Measurements from ENCODE around the gene PLXNA4.

The PLXNA4 gene

GRCh38 chr7:132475037-132475668 lies 101.1 kb downstream of the PLXNA4 start:
- DNase-seq (ENCODE audit: low read depth in 3 of 3), result no peak

- no peak for DNase-seq (ENCODE audit: low read depth in 3 of 3)
These were observed 103.7 kb downstream of the PLXNA4 start for GRCh38 chr7:132472463-132473120.

DNA sequence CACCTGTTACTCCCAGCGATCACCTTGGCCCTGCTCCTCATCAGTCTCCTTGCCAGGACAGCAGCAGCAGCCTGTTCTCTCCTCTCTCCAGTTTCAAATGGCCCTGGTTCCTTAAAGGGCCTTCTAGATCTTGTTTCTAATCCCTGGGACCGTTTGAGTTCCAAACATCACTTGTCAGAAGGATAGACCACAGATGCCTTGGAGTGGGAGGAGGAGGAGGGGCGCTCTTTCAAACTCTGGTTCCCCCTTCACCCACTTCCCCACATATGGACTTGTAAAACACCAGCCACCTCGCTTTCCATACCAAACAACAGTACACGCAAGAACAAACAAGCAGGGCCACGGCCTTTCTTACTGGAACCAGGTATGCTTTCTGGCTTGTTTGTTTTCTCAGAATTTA lies 104.8 kb downstream of the PLXNA4 start:
- DNase-seq (ENCODE audit: low read depth in 3 of 3), result no peak

DNA sequence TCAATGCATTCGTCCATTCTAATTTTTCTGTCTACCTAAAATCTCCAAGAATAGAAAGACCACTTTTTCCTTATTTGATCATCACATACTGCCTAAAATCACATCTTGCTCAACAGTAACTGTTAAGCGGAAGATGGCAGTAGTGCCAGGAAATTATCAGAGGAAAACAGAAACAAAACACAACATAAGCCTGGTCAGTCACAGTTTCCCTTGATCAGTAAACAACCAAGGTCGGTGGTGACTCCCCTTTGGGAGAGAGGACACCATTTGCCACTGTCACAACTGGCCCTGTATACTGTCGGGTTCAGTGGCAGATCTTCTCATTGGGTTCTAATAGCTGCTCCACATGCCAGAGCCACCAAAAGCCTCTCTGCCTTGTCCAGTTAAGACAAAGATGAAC lies 106.6 kb downstream of the PLXNA4 start:
- DNase-seq (ENCODE audit: low read depth in 3 of 3), result no peak

GRCh38 chr7:132469264-132469663 lies 107.0 kb downstream of the PLXNA4 start:
- DNase-seq (ENCODE audit: low read depth in 3 of 3), result no peak

GRCh38 chr7:132466367-132466766 lies 109.9 kb downstream of the PLXNA4 start:
- DNase-seq (ENCODE audit: low read depth in 3 of 3), result no peak

GRCh38 chr7:132465516-132465915 lies 110.8 kb downstream of the PLXNA4 start:
- no peak for DNase-seq (ENCODE audit: low read depth in 3 of 3)

DNA sequence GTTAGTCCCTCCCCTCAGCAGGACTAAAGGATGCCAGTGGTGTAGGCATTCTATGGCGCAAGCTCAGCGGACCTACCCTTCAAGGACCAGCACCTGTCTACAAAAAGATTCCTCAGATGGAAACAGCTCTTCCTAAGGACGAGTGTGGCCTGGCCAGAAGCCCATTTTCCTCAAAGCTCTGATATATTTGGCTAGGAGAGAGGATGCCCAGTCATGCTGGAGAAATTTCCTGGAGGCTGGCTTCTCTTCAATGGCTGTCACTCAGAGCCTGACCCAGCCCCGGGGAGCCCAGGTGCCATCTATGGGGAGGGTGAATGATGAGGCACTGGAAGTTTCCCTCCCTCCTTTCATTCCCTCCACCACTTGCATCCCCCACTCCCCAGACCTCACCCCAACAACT lies 111.5 kb downstream of the PLXNA4 start:
- no peak for DNase-seq (ENCODE audit: low read depth in 3 of 3)

- no peak for DNase-seq (ENCODE audit: low read depth in 3 of 3)
These were observed 112.3 kb downstream of the PLXNA4 start for GRCh38 chr7:132463922-132464321.

GRCh38 chr7:132462478-132462877 lies 113.8 kb downstream of the PLXNA4 start:
- DNase-seq (ENCODE audit: low read depth in 3 of 3), result no peak

DNA sequence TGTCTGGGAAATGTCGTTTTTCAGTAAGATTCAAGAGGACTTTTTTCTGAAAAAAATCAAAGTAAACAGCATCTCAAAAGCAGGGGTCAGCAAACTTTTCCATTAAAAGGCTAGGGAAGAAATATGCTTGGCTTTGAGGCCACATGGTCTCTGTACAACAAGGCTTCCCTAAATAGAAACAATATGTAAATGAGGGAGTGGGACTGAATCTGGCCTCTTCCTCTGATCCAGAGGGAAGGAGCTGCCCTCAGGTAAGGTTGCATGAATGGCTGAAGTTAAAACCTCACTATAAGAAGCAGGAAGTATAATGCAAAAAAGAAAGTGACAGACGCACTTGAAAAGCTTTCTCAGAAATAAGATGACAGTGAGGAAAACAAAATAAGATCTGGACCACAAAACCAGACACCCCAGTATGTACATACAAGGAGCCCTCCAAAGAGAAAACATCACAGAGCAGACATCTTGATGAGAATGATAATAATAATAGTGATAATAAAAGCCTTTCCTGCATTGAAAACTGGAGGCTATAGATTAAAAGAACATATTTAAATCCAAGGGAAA lies 115.2 kb downstream of the PLXNA4 start:
- DNase-seq (ENCODE audit: low read depth in 3 of 3), result no peak

DNA sequence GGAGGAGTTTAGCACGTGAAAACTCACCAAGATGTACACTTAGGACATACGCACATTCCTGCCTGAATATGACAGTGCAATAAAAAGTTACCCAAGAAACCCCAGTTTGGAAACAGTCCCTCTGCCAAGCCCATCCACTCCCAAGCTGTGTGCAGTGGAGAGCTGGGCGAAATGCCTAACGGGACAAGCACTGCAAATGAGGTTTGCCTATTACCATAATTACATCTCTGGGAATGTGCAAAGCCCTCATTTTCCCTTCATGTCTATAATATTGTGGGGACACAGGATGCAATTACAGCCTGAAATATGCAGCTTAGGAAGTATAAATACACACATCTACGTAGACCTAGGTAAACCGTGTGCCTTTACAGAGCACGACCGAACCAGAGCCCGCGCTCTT lies 117.5 kb downstream of the PLXNA4 start:
- DNase-seq (ENCODE audit: low read depth in 3 of 3), result no peak

GRCh38 chr7:132457658-132458057 lies 118.6 kb downstream of the PLXNA4 start:
- DNase-seq (ENCODE audit: low read depth in 3 of 3), result no peak

DNA sequence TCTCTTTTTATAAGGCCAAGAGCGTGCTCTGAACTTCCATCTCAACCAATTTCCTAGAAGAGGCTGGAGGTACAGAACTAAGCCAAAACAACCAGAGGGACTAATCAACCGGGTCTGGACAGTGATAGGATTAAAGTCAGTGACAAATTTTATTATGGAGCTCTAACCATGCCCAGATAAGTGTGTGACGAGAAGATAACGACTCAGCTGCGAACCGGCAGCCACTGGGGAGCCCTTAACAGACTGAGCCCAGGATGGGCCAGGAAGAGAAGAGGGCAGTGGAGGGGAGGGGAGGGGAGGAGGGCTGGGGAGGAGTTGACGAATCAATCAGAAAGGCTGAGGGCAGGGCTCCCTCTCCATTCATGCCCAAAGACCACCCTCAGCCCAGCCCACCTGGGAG lies 119.9 kb downstream of the PLXNA4 start:
- no peak for DNase-seq (ENCODE audit: low read depth in 3 of 3)

DNA sequence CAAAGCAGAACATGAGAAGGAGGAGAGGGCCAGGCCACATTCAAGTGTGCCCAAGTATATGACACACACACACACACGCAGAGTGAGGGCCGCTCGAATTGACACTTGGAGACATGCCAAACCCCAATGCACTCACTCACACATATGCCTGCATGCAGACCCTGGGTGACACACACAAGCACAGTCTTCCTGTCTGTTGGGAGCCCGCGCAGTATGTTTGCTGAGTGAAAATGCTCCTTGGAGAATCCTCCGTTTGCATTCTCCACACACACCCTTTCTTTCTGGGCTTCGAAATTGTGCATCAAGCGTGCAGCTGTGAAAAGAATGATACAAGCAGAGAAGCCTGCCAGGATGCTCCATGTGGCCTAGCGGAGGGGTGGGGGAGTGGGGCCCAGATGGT lies 120.9 kb downstream of the PLXNA4 start:
- no peak for DNase-seq (ENCODE audit: low read depth in 3 of 3)

GRCh38 chr7:132453826-132454225 lies 122.4 kb downstream of the PLXNA4 start:
- DNase-seq (ENCODE audit: low read depth in 3 of 3), result no peak

DNA sequence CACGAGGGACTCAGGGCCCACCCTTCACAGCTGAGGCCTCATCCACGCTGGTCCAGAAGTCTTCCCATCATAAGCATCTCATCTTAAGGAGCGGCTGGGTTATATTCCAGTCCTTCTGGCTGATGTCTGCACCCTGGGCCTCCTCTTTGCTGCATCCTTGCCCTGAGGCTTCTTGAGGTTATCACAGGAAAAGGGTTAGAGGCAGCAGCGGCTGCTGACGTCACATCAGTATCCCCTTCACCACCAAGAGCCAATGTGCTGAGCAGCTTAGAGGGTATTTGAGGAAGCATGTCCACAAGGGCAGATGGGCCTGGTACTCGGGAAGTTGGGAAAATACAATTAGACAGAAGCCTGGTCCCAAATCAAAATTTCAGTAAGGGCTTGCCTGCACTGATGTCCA lies 125.1 kb downstream of the PLXNA4 start:
- DNase-seq (ENCODE audit: low read depth in 3 of 3), result no peak

GRCh38 chr7:132450696-132451095 lies 125.6 kb downstream of the PLXNA4 start:
- DNase-seq (ENCODE audit: low read depth in 3 of 3), result no peak

DNA sequence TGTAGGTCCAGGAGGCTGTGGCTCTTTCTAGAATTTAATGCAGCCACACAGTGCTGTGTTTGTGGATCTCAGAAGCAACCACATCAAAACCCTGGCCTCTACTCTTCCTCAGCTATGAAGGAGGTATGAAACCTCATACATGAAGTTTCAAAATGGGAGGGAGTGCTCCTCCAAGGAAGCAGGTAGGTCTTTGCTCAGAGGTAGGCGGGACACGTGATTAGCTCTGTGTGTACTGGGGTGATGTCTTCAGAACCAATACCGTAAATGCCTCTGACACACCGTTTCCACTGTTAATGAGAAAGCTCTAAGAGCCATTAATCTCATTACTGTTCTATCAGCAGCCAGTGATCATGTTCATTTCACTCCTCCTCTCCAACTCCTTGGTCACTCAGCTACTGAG lies 126.1 kb downstream of the PLXNA4 start:
- no peak for DNase-seq (ENCODE audit: low read depth in 3 of 3)

- no peak for DNase-seq (ENCODE audit: low read depth in 3 of 3)
These were observed 129.5 kb downstream of the PLXNA4 start for GRCh38 chr7:132446666-132447278.

DNA sequence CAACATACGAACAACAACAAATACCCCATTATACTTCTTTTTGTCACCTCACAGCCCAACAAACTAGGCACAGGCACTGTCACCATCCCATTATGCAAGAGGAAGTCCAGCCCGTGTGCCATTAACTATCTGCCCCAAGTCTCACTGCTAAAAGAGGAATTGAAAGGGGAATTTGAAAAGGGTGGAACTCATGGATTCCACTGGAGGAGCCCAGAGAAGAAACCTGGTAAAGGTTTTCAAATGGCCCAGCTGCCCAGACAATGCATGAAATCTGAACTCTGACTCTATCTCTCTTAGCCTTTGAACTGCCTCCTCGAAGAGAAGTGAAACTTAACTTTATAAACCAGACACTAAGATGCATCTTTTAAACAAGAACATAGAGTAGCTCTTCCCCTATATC lies 130.0 kb downstream of the PLXNA4 start:
- no peak for DNase-seq (ENCODE audit: low read depth in 3 of 3)

DNA sequence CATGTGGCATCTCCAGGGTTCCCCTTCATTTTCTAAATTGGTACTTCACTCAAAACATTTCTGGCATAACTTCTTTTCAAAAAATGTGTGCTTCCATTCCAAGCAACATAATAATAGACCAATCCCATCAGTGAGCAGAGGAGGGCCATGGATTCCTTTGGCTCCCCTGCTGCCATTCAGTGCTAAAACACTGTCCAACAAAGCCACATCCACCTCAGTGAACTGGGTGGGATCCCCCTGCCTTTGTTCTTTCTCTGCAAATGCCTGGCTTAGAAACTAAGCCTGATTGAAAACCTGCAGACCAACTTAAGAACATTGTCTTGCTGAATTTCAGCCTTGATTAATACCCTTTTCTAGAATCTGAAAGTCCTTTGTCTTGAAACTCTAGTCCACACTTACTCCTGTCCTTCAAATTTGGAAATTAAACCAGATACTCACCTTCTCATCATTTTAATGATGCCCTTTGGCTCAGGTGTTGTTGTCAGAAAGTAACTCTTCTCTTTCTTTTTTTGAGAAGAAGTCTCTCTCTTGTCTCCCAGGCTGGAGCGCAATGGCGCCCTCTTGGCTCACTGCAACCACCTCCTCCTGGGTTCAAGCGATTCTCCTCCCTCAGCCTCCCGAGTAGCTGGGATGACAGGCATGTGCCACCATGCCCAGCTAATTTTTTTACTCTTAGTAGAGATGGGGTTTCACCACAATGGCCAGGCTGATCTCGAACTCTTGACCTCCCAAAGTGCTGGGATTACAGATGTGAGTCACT lies 132.3 kb downstream of the PLXNA4 start:
- DNase-seq (ENCODE audit: low read depth in 3 of 3), result no peak
